Activated CD8-positive, alpha-beta T cell treated with anti-CD3 and anti-CD28 coated beads for 36 hours (primary cell): Measurements from ENCODE around the gene CBX4. TPM values are rescaled to one million over a fixed set of nuclear protein-coding genes. Genes with fewer than 3 reads are reported as not detected.
A peak's percentile ranks its signal among the peaks of the same experiment; 100 is the strongest.

Experiments used
- ATAC-seq: fragments of 200-7000 bp; cut with Tn5 transposase; one replicate; pipeline ENCODE4 v1.10.0; 2021; ENCODE audit warnings: mild to moderate bottlenecking, moderate library complexity
- CTCF ChIA-PET: fragments of 350-600 bp; sonication (Branson Sonifier 250); formaldehyde crosslinking; loops from one replicate; lab custom pipeline; 2021; ENCODE audit warnings: antibody characterized with exemption; lab: Charles Lee
- POLR2A ChIA-PET: fragments of 350-600 bp; sonication (Branson Sonifier 250); formaldehyde crosslinking; loops from one replicate; lab custom pipeline; 2021; ENCODE audit warnings: antibody characterized with exemption; lab: Charles Lee
- DNase-seq: peaks from one replicate; pipeline ENCODE4 v3.0.0-alpha.2; 2020
- H3K27ac Mint-ChIP-seq: one replicate; pipeline ENCODE4 v1.8.0; 2021; ENCODE audit warnings: mild to moderate bottlenecking, mixed read lengths
- H3K27me3 Mint-ChIP-seq: one replicate; pipeline ENCODE4 v1.8.0; 2021; ENCODE audit warnings: mixed read lengths
- H3K36me3 Mint-ChIP-seq: one replicate; pipeline ENCODE4 v1.8.0; 2021; ENCODE audit warnings: low read depth, mixed read lengths
- H3K4me1 Mint-ChIP-seq: one replicate; pipeline ENCODE4 v1.8.0; 2021; ENCODE audit warnings: low read depth, mixed read lengths
- H3K4me3 Mint-ChIP-seq: one replicate; pipeline ENCODE4 v1.8.0; 2021; ENCODE audit warnings: mild to moderate bottlenecking, moderate library complexity, mixed read lengths
- H3K9me3 Mint-ChIP-seq: one replicate; pipeline ENCODE4 v1.8.0; 2021; ENCODE audit warnings: mixed read lengths
- intact Hi-C: fragments of 100-400 bp; cut with micrococcal nuclease; formaldehyde crosslinking; loops from one replicate; pipeline ENCODE4 v1.10.0; 2022
- total RNA-seq, 2 experiments: library from RNA; stranded (reverse); gene quantifications; one replicate each; pipeline ENCODE4 v1.2.3, GENCODE V29; 2021
- TF ChIP-seq, protein P1 (sequence below): fragments of 200-600 bp; IDR thresholded peaks from one replicate; pipeline ENCODE4 v1.8.0; 2022; ENCODE audit warnings: antibody characterized with exemption, mild to moderate bottlenecking

CBX4 gene
- 10 to 100 TPM; 23.9 to 28.0 TPM for total RNA-seq

DNA sequence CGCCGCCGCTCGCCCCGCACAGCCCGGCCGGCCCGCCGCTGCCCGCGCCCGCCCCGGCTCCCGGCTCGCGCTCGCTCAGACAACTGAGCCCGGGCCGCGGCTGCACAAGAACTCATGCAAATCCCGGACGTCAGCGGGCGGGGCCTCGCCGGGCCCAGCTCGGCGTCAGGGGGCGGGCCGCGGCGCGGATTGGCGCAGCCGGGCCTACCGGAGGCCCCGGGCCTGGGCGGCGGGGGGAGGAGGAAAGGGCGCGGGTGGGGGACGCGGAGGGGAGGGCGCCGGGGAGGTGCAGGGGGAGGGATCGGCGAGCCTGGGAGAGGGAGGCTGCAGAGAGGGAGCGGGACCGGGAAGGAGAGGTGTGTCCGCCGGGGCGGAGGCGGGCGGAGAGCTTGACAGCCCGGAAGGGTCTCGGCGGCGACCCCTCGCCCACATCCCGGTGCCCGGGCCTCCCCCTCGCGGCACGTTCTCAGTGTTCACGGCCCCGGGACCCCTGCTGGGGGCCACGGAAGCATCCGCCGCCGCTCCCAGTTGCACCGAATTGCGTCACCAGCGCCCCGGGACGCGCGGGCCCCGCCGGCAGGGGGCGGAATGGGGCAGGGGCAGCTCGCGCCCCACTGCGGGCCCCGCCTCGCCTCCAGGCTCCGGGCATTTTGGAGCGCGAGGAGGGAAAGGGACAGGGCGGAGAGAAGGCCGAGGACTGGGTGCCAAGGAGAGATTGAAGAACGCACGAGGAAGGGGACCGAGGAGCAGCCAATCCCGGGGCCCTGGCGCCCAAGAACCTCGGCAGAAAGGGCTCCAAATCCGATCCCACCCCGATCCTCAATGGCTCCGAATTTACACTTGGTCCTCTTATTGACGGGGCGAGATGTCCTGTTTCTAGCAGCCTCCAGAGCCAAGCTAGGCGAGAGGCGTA lies at the start of gene CBX4:
TSS of gene CBX4 (minus strand) at position 85 of the 913 bp plus-strand sequence. CDS start 189 bp downstream, outside the sequence.
- H3K27me3 Mint-ChIP-seq = peaks cover 31% of the 10 kb centered on the region
- peaks cover 14% of the 10 kb centered on the region for H3K36me3 Mint-ChIP-seq
- DNase-seq (peak; percentile 93), ATAC-seq (peak; percentile 76)
- H3K4me1 Mint-ChIP-seq = peaks cover 46% of the 10 kb centered on the region
- TF ChIP-seq, protein P1, sequence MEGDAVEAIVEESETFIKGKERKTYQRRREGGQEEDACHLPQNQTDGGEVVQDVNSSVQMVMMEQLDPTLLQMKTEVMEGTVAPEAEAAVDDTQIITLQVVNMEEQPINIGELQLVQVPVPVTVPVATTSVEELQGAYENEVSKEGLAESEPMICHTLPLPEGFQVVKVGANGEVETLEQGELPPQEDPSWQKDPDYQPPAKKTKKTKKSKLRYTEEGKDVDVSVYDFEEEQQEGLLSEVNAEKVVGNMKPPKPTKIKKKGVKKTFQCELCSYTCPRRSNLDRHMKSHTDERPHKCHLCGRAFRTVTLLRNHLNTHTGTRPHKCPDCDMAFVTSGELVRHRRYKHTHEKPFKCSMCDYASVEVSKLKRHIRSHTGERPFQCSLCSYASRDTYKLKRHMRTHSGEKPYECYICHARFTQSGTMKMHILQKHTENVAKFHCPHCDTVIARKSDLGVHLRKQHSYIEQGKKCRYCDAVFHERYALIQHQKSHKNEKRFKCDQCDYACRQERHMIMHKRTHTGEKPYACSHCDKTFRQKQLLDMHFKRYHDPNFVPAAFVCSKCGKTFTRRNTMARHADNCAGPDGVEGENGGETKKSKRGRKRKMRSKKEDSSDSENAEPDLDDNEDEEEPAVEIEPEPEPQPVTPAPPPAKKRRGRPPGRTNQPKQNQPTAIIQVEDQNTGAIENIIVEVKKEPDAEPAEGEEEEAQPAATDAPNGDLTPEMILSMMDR = peak; percentile 82
- POLR2A ChIA-PET = interaction anchor here (0.7 to 2.9 kb wide), 14 partner anchors 22 to 721 kb away, joined by 3 to 19 read pairs (median 8); partner anchors contain the start of gene CBX8
- no peaks in the 10 kb centered on the region for H3K9me3 Mint-ChIP-seq
- peak within 1 kb of the TSS; percentile 92 for H3K27ac Mint-ChIP-seq
- peak within 1 kb of the TSS; percentile 91 for H3K4me3 Mint-ChIP-seq
- CTCF ChIA-PET = interaction anchor here (0.8 to 5.2 kb wide), 24 partner anchors 9 to 310 kb away, joined by 3 to 48 read pairs (median 4); partner anchors contain the start of gene CBX8
- intact Hi-C loops = loop anchor here (5.0 to 10.0 kb wide), 2 partner anchors 42 to 95 kb away; partner anchors contain the start of gene CBX8

DNA sequence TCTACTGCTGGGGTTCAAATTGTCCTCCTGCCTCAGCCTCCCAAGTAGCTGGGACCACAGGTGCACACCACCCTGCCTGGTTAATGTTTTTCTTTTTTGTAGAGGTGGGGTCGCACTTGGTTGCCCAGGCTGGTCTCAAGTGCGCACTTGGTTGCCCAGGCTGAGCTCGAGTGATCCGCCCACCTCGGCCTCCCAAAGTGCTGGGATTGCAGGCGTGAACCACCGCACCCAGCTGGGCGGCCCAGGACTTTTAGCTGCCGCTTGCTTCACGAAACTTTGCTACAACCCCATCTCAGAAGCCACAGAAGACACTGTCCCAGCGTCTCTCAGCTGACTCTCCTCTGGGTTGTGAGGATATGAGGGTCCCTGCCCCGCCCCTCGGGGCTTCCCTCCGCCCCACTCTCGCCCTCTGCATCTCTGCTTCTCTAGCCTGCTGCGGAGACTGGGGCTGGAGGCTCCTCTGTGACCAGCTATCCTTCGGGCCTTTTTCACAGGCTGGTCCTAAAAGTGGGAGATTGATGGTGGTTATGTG lies 48.8 kb upstream of the CBX4 start:
- ATAC-seq = no peak
- no peak for DNase-seq
- TF ChIP-seq, protein P1 = no peak
- no peak overlapping the region for H3K27ac Mint-ChIP-seq
- intact Hi-C loops = no loop called here
- peaks cover 30% of the 10 kb centered on the region for H3K27me3 Mint-ChIP-seq
- H3K4me3 Mint-ChIP-seq = no peak overlapping the region
- H3K36me3 Mint-ChIP-seq = no peaks in the 10 kb centered on the region
- no peaks in the 10 kb centered on the region for H3K9me3 Mint-ChIP-seq
- POLR2A ChIA-PET = no interaction called here
- no peaks in the 10 kb centered on the region for H3K4me1 Mint-ChIP-seq
- CTCF ChIA-PET = no interaction called here

DNA sequence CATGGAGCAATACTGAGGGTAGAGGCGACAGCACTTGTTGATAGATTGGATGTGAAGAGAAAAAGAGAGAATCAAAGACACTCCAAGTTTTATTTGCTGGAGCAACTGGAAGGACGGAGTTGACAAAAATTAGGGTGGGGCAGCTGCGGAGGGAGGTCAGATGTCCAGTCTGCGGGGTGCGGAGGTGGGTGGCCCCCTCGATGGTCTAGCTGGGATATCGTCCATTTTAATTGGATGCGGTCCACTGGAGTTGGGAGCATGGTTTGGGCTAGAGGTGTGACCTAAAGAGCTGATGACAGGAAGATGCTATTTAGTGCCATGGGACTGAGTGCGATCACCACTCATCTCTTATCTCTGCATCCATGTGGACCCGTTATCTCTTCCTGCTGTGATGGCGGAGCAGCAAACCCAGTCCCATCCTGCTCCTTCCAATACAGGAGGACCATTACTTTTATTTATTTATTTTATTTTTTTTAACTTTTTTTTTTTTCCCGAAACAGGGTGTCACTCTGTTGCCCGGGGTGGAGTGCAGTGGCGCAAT lies 48.3 kb upstream of the CBX4 start:
- CTCF ChIA-PET = no interaction called here
- POLR2A ChIA-PET = no interaction called here
- Mint-ChIP-seq H3K36me3 (no peaks in the 10 kb centered on the region), H3K4me1 (no peaks in the 10 kb centered on the region), H3K4me3 (no peak overlapping the region), H3K27me3 (peaks cover 28% of the 10 kb centered on the region), H3K27ac (no peak overlapping the region), H3K9me3 (no peaks in the 10 kb centered on the region)
- intact Hi-C loops = no loop called here
- TF ChIP-seq, protein P1 = no peak
- DNase-seq (no peak), ATAC-seq (no peak)

DNA sequence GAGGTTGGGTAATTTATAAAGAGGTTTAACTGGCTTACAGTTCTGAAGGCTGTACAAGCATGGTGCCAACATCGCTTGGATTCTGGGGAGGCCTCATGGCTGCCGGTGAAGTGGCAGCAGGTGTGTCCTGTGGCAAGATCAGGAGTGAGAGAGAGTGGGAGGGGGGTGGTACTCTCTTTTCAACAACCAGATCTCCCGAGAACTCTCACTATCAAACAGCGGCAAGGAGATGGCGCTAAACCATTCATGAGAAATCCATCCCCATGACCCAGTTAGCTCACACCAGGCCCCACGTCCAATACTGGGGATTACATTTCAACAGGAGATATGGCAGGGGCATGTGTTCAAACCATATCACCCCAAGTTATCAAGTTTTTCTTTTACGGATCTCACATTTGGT lies 44.0 kb upstream of the CBX4 start:
- TF ChIP-seq, protein P1 = no peak
- intact Hi-C loops = no loop called here
- DNase-seq (no peak), ATAC-seq (no peak)
- Mint-ChIP-seq H3K36me3 (no peaks in the 10 kb centered on the region), H3K4me1 (no peaks in the 10 kb centered on the region), H3K27ac (no peak overlapping the region), H3K9me3 (no peaks in the 10 kb centered on the region), H3K4me3 (no peak overlapping the region), H3K27me3 (peaks cover 20% of the 10 kb centered on the region)
- CTCF ChIA-PET = interaction anchor here (1.5 to 2.0 kb wide), 2 partner anchors 10 to 41 kb away, joined by 4 to 5 read pairs; no protein-coding TSS in a partner anchor
- POLR2A ChIA-PET = no interaction called here
